HCT116 (cell line): Measurements from ENCODE around the gene ABTB2. TPM values are rescaled to one million over a fixed set of nuclear protein-coding genes. Genes with fewer than 3 reads are reported as not detected.

Experiments
- ATAC-seq: fragments of 200-7000 bp; cut with Tn5 transposase; 2 replicates; pipeline ENCODE4 v1.9.1; 2020; ENCODE audit warnings: mild to moderate bottlenecking, moderate library complexity
- BruUV-seq: library from RNA; stranded (reverse); fragments of 400-500 nt; replicated peaks from 2 replicates; lab custom pipeline; 2021; lab: Mats Ljungman, UMichigan
- CTCF ChIA-PET: fragments of 300-600 bp; sonication (Branson Sonifier 250); formaldehyde crosslinking; loops from one replicate; lab custom pipeline; 2021; ENCODE audit warnings: antibody characterized with exemption; lab: Charles Lee
- POLR2A ChIA-PET: fragments of 300-600, 350-600 bp; sonication (Branson Sonifier 250); formaldehyde crosslinking; loops from one replicate; lab custom pipeline; 2021; ENCODE audit warnings: antibody characterized with exemption; lab: Charles Lee
- RAD21 ChIA-PET, 2 experiments: fragments of 300-600 bp; sonication (Branson Sonifier 250); formaldehyde crosslinking; loops; one replicate each; lab custom pipeline; 2023; ENCODE audit warnings: low total read pairs in 2 of 2; ENCODE audit not compliant: uncharacterized antibody in 2 of 2, unreplicated experiment in 2 of 2, low non-redundant PET in 1 of 2; lab: Charles Lee
- DNase-seq: peaks from one replicate; pipeline ENCODE4 v3.0.0-alpha.2; 2010; ENCODE audit warnings: low read depth, low spot score
- H2AFZ ChIP-seq: fragments of 200-600 bp; shearing (Covaris generic), sonication (generic); 2 replicates; pipeline ENCODE4 v1.6.1; 2017; ENCODE audit warnings: low read depth, mixed run types, mixed read lengths, antibody characterized with exemption, low read length; ENCODE audit not compliant: poor library complexity, severe bottlenecking
- H3K27ac ChIP-seq: 2 replicates; pipeline ENCODE4 v1.5.1; 2012; ENCODE audit warnings: low read depth, low read length
- H3K27me3 ChIP-seq: fragments of 200-600 bp; sonication (generic); 2 replicates; pipeline ENCODE4 v1.6.1; 2016; ENCODE audit warnings: mixed run types, low read length, mixed read lengths; ENCODE audit not compliant: insufficient read depth
- H3K36me3 ChIP-seq, 2 experiments: fragments of 200-500 bp in 1 of 2; fragments of 200-600 bp in 1 of 2; sonication (Bioruptor generic) in 1 of 2; sonication (generic) in 1 of 2; 2 replicates each; pipeline versions ENCODE4 v1.5.1 to v1.6.1; 2014 to 2016; ENCODE audit warnings: low read length in 2 of 2, inconsistent platforms in 1 of 2, mixed read lengths in 1 of 2, mixed run types in 1 of 2; ENCODE audit not compliant: insufficient read depth in 2 of 2, control insufficient read depth in 1 of 2
- H3K4me1 ChIP-seq, 2 experiments: fragments of 200-600 bp in 1 of 2; sonication (generic) in 1 of 2; 2 replicates each; pipeline versions ENCODE4 v1.5.1 to v1.6.1; 2012 to 2017; ENCODE audit warnings: low read length in 2 of 2, inconsistent platforms in 1 of 2, mild to moderate bottlenecking in 1 of 2, mixed read lengths in 1 of 2, mixed run types in 1 of 2, moderate library complexity in 1 of 2; ENCODE audit not compliant: insufficient read depth in 2 of 2, control insufficient read depth in 1 of 2
- H3K4me2 ChIP-seq: fragments of 200-600 bp; sonication (generic); 2 replicates; pipeline ENCODE4 v1.6.1; 2017; ENCODE audit warnings: mixed run types, low read length, mixed read lengths
- H3K4me3 ChIP-seq, 2 experiments: fragments of 200-600 bp in 1 of 2; sonication (generic) in 1 of 2; replicated peaks in 1 of 2; 2 replicates each; pipeline ENCODE4 v1.5.1; 2011 to 2016; ENCODE audit warnings: low read length in 2 of 2, control low read depth in 1 of 2, low read depth in 1 of 2, mild to moderate bottlenecking in 1 of 2, mixed read lengths in 1 of 2, mixed run types in 1 of 2
- H3K79me2 ChIP-seq: fragments of 200-600 bp; sonication (generic); 2 replicates; pipeline ENCODE4 v1.6.1; 2017; ENCODE audit warnings: mild to moderate bottlenecking, mixed run types, low read length, moderate library complexity, mixed read lengths; ENCODE audit not compliant: insufficient read depth
- H3K9ac ChIP-seq: fragments of 200-600 bp; sonication (generic); 2 replicates; pipeline ENCODE4 v1.6.1; 2016; ENCODE audit warnings: low read length, mixed read lengths
- H3K9me2 ChIP-seq: fragments of 200-600 bp; sonication (generic), shearing (Covaris generic); 2 replicates; pipeline ENCODE4 v1.6.1; 2017; ENCODE audit warnings: mixed run types, mild to moderate bottlenecking, moderate library complexity; ENCODE audit not compliant: insufficient read depth
- H3K9me3 ChIP-seq, 2 experiments: fragments of 200-500 bp in 1 of 2; fragments of 200-600 bp in 1 of 2; sonication (Bioruptor generic) in 1 of 2; sonication (generic) in 1 of 2; 2 replicates each; pipeline ENCODE4 v1.6.1; 2014 to 2017; ENCODE audit warnings: low read length in 2 of 2, mixed read lengths in 2 of 2, inconsistent platforms in 1 of 2, low read depth in 1 of 2, mild to moderate bottlenecking in 1 of 2, mixed run types in 1 of 2, moderate library complexity in 1 of 2; ENCODE audit not compliant: control insufficient read depth in 1 of 2, insufficient read depth in 1 of 2
- H4K20me1 ChIP-seq: fragments of 200-600 bp; sonication (generic), shearing (Covaris generic); 2 replicates; pipeline ENCODE4 v1.6.1; 2017; ENCODE audit warnings: mixed run types, mild to moderate bottlenecking, moderate library complexity; ENCODE audit not compliant: insufficient read depth
- CEBPB ChIP-seq: IDR thresholded peaks from 2 replicates; pipeline ENCODE4 v1.6.1; 2012; ENCODE audit warnings: low read depth
- EZH2 ChIP-seq: fragments of 200-600 bp; sonication (generic); IDR thresholded peaks from 2 replicates; pipeline ENCODE4 v1.6.1; 2017; ENCODE audit warnings: antibody characterized with exemption, mixed run types
- EZH2phosphoT487 ChIP-seq: fragments of 200-600 bp; IDR thresholded peaks from 2 replicates; pipeline ENCODE4 v1.6.1; 2018; ENCODE audit warnings: antibody characterized with exemption, borderline replicate concordance
- JUND ChIP-seq: IDR thresholded peaks from 2 replicates; pipeline ENCODE4 v1.6.1; 2012
- POLR2A ChIP-seq: IDR thresholded peaks from 2 replicates; pipeline ENCODE4 v1.7.0; 2011; ENCODE audit warnings: borderline replicate concordance; ENCODE audit not compliant: insufficient read depth, insufficient read length; ENCODE audit errors: extremely low read depth
- POLR2AphosphoS5 ChIP-seq: IDR thresholded peaks from 2 replicates; pipeline ENCODE4 v1.6.1; 2011; ENCODE audit warnings: mild to moderate bottlenecking, low read depth, low read length, moderate library complexity
- SIN3A ChIP-seq: IDR thresholded peaks from 2 replicates; pipeline ENCODE4 v1.6.1; 2012; ENCODE audit warnings: low read depth
- SP1 ChIP-seq: IDR thresholded peaks from 2 replicates; pipeline ENCODE4 v1.6.1; 2012; ENCODE audit warnings: low read depth
- TCF7L2 ChIP-seq: IDR thresholded peaks from 2 replicates; pipeline ENCODE4 v1.7.0; 2011; ENCODE audit warnings: borderline replicate concordance, inconsistent platforms; ENCODE audit not compliant: insufficient read depth, insufficient read length; ENCODE audit errors: extremely low read depth
- YY1 ChIP-seq: IDR thresholded peaks from 2 replicates; pipeline ENCODE4 v1.6.1; 2011; ENCODE audit warnings: low read length, low read depth, moderate library complexity, mild to moderate bottlenecking; ENCODE audit not compliant: insufficient replicate concordance; ENCODE audit errors: extremely low read depth
- ZNF274 ChIP-seq: fragments of 200-500 bp; sonication (Bioruptor generic); IDR thresholded peaks from 2 replicates; pipeline ENCODE4 v1.6.1; 2014; ENCODE audit warnings: mild to moderate bottlenecking, low read depth, low read length, inconsistent platforms
- intact Hi-C: fragments of 100-400 bp; cut with micrococcal nuclease; formaldehyde crosslinking; loops from 2 replicates; pipeline ENCODE4 v1.10.0; 2022
- total RNA-seq: library from RNA; stranded (reverse); gene quantifications from one replicate; pipeline ENCODE4 v1.2.1, GENCODE V29; 2021; ENCODE audit not compliant: unreplicated experiment
- TF ChIP-seq, protein P1 (sequence below), 3 experiments: fragments of 200-600 bp in 1 of 3; sonication (generic) in 1 of 3; IDR thresholded peaks in 2 of 3; conservative IDR thresholded peaks in 1 of 3; 2 replicates each; pipeline ENCODE4 v1.5.1; 2012 to 2017; ENCODE audit warnings: low read depth in 2 of 3, low read length in 2 of 3, antibody characterized with exemption in 1 of 3, borderline replicate concordance in 1 of 3, control low read depth in 1 of 3, mild to moderate bottlenecking in 1 of 3, mixed read lengths in 1 of 3, mixed run types in 1 of 3, moderate library complexity in 1 of 3; ENCODE audit not compliant: insufficient read depth in 1 of 3
- TF ChIP-seq, protein P2 (sequence below): IDR thresholded peaks from 2 replicates; pipeline ENCODE4 v1.6.1; 2012
- TF ChIP-seq, protein P3 (sequence below): IDR thresholded peaks from 2 replicates; pipeline ENCODE4 v1.6.1; 2012
- TF ChIP-seq, protein P4 (sequence below): IDR thresholded peaks from 2 replicates; pipeline ENCODE4 v1.6.1; 2012; ENCODE audit warnings: low read depth
- TF ChIP-seq, protein P5 (sequence below): IDR thresholded peaks from 2 replicates; pipeline ENCODE4 v1.6.1; 2011; ENCODE audit warnings: mild to moderate bottlenecking, low read length, moderate library complexity; ENCODE audit not compliant: insufficient replicate concordance; ENCODE audit errors: extremely low read depth

The ABTB2 gene
- total RNA-seq, 1 experiment from 2014 or later, result 6.8 TPM

DNA sequence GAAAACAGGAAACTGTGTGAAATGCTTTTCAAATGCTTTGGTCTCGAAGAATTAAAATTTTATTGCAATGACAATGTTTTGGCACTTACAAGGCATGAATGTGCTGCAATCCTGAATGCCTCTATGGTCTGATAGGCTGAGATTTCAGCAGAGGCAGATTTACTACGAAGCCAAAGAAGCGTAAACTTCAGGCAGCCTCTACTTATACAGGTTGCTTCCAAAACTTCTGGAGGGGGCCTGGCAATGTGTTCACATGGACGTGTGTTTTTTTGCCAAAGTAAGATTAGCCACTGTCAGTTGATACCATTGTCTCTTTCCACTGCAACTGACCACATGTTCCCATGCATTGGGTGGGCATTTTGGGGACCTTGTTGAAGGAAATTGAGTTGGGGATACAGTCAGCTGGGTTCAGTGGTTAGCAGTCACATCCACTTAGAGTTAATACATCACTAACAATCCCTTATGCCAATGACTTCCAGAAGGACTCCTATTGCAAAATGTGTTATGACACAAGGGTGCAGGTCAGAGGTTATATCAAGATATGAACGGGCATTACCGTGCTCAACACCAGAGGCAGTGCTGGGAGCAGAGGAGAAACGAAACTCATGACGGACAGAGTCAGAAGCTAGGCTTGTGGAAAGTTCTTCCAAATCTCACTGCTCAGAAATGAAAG is 48.8 kb downstream of the ABTB2 start:
- BruUV-seq, result no TSS peak
- H3K79me2 ChIP-seq, result no peaks in the 10 kb centered on the region
- H3K27me3 ChIP-seq, result no peaks in the 10 kb centered on the region
- H3K4me3 ChIP-seq, result no peak overlapping the region
- H3K9me2 ChIP-seq, result no peaks in the 10 kb centered on the region
- no peaks in the 10 kb centered on the region for H3K36me3 ChIP-seq
- intact Hi-C loops, result no loop called here
- ChIA-PET RAD21 (no interaction called here), CTCF (no interaction called here), POLR2A (no interaction called here)
- DNase-seq (no peak), ATAC-seq (no peak)
- no peak overlapping the region for H2AFZ ChIP-seq
- H3K9me3 ChIP-seq, result no peaks in the 10 kb centered on the region
- H3K4me2 ChIP-seq, result peak overlapping the region; percentile 39
- H3K4me1 ChIP-seq, result peaks cover 14 to 35% of the 10 kb centered on the region in 2 experiments
- H3K27ac ChIP-seq, result no peak overlapping the region
- H4K20me1 ChIP-seq, result no peaks in the 10 kb centered on the region
- TF ChIP-seq YY1 (no peak), ZNF274 (no peak), SP1 (no peak), POLR2AphosphoS5 (no peak), TCF7L2 (no peak), SIN3A (no peak), JUND (no peak), POLR2A (no peak), CEBPB (no peak), EZH2phosphoT487 (no peak), EZH2 (no peak)
- TF ChIP-seq, protein P1, sequence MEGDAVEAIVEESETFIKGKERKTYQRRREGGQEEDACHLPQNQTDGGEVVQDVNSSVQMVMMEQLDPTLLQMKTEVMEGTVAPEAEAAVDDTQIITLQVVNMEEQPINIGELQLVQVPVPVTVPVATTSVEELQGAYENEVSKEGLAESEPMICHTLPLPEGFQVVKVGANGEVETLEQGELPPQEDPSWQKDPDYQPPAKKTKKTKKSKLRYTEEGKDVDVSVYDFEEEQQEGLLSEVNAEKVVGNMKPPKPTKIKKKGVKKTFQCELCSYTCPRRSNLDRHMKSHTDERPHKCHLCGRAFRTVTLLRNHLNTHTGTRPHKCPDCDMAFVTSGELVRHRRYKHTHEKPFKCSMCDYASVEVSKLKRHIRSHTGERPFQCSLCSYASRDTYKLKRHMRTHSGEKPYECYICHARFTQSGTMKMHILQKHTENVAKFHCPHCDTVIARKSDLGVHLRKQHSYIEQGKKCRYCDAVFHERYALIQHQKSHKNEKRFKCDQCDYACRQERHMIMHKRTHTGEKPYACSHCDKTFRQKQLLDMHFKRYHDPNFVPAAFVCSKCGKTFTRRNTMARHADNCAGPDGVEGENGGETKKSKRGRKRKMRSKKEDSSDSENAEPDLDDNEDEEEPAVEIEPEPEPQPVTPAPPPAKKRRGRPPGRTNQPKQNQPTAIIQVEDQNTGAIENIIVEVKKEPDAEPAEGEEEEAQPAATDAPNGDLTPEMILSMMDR (IDR thresholded peaks at IDR 0.05 in 2 of 3, conservative IDR thresholded peaks at IDR 0.05 in 1 of 3; ENCODE audit: borderline replicate concordance in 1 of 3, insufficient read depth in 1 of 3, low read depth in 2 of 3, low read length in 2 of 3), result no peak
- TF ChIP-seq, protein P2, sequence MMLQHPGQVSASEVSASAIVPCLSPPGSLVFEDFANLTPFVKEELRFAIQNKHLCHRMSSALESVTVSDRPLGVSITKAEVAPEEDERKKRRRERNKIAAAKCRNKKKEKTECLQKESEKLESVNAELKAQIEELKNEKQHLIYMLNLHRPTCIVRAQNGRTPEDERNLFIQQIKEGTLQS, result no peak
- TF ChIP-seq, protein P3, sequence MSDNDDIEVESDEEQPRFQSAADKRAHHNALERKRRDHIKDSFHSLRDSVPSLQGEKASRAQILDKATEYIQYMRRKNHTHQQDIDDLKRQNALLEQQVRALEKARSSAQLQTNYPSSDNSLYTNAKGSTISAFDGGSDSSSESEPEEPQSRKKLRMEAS, result no peak
- TF ChIP-seq, protein P4, sequence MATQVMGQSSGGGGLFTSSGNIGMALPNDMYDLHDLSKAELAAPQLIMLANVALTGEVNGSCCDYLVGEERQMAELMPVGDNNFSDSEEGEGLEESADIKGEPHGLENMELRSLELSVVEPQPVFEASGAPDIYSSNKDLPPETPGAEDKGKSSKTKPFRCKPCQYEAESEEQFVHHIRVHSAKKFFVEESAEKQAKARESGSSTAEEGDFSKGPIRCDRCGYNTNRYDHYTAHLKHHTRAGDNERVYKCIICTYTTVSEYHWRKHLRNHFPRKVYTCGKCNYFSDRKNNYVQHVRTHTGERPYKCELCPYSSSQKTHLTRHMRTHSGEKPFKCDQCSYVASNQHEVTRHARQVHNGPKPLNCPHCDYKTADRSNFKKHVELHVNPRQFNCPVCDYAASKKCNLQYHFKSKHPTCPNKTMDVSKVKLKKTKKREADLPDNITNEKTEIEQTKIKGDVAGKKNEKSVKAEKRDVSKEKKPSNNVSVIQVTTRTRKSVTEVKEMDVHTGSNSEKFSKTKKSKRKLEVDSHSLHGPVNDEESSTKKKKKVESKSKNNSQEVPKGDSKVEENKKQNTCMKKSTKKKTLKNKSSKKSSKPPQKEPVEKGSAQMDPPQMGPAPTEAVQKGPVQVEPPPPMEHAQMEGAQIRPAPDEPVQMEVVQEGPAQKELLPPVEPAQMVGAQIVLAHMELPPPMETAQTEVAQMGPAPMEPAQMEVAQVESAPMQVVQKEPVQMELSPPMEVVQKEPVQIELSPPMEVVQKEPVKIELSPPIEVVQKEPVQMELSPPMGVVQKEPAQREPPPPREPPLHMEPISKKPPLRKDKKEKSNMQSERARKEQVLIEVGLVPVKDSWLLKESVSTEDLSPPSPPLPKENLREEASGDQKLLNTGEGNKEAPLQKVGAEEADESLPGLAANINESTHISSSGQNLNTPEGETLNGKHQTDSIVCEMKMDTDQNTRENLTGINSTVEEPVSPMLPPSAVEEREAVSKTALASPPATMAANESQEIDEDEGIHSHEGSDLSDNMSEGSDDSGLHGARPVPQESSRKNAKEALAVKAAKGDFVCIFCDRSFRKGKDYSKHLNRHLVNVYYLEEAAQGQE, result no peak
- TF ChIP-seq, protein P5, sequence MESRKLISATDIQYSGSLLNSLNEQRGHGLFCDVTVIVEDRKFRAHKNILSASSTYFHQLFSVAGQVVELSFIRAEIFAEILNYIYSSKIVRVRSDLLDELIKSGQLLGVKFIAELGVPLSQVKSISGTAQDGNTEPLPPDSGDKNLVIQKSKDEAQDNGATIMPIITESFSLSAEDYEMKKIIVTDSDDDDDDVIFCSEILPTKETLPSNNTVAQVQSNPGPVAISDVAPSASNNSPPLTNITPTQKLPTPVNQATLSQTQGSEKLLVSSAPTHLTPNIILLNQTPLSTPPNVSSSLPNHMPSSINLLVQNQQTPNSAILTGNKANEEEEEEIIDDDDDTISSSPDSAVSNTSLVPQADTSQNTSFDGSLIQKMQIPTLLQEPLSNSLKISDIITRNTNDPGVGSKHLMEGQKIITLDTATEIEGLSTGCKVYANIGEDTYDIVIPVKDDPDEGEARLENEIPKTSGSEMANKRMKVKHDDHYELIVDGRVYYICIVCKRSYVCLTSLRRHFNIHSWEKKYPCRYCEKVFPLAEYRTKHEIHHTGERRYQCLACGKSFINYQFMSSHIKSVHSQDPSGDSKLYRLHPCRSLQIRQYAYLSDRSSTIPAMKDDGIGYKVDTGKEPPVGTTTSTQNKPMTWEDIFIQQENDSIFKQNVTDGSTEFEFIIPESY, result no peak
- TF ChIP-seq, all 23 proteins: peak for 0
- H3K9ac ChIP-seq, result no peak overlapping the region
